ENCODE results near the gene CDC25A.
"Not testable (repeated sequence)": the region's sequence is repeated elsewhere in the genome, so short reads cannot be mapped to it uniquely, and the experiment has no call there.

CDC25A gene

DNA sequence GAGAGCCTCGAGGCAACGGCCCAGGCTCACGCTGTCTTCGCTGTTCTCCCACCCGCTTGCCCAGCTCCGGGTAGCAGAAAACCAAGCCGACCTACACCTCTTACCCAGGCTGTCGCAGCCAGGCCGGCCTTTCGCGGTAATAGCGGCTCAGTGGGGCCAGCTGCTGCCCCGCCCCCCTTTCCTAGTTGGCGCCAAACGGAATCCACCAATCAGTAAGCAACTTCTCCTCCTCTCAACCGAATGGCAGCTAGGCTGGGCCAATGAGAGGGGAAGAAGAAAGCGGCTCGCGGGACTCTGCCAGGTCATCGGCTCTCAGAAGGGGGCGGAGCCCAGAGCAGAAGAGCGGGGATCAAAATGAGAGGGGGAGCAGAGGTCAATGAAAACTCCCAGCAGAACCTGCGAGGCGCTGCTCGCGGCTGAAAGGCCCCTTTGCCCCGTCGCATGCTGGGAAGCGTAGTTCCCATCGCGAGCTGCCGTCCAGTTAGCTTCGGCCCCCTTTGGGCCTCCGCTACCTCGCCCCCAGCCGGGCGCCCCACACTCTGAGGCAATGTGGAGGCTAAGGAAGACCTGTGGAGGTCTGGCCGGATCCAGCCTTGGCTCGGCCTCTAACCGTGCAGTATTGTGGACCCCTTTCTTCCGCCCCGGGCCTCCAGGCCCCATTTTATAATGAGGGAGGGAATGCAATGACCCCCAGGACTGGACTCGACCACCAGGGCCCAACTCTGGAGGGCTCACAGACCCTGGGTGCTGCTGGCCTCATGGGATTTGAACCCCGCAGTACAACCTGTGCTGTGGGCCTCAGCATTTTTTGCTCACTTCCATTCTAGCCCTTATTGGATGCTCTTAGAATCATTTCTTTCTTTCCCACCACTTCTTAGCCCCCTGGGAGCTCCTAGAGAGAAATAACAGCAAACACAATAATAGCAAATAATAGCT is at the start of gene CDC25A:
CDC25A (minus strand) TSS at position 152 of the 936 bp plus-strand sequence. CDS start 470 bp downstream, outside the sequence.
- peak; percentile 99 for FAIRE-seq

DNA sequence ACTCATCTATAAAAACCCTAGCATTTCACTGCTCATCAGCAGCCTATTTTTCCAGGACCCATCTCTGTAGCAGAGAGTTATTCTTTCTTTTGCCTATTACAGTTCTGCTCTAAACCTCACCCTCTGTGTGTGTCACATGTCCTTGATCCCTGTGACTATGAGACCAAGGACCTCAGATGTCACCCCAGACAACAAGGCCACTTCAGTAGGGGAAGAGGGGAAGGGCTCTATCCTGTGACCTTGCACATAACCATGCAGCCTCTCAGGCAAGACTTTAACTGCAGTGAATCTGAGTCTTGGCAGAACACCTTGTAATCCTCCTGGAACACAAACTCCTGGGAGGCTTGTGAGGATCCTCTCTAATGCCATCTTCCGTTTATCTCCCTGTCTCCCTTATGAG is 48.3 kb upstream of the CDC25A start:
- no peak for FAIRE-seq

DNA sequence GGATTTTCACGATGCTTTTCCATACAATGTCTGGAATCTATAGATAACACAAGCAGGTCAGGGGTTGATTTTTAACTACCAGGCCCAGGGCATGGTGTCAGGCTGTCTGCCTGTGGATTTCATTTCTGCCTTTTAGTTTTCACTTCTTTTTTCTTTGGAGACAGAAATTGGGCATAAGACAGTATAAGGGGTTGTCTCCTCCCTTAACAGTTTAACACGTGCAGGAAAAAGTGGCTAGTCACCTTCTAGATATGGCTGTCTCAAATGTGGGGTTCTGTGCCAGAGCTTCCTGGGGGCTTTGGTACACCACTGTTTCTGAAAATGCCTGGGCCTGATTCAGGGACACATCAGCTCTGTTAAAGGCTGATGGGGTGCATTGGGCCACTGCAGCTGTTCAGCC is 45.3 kb upstream of the CDC25A start:
- no peak for FAIRE-seq

DNA sequence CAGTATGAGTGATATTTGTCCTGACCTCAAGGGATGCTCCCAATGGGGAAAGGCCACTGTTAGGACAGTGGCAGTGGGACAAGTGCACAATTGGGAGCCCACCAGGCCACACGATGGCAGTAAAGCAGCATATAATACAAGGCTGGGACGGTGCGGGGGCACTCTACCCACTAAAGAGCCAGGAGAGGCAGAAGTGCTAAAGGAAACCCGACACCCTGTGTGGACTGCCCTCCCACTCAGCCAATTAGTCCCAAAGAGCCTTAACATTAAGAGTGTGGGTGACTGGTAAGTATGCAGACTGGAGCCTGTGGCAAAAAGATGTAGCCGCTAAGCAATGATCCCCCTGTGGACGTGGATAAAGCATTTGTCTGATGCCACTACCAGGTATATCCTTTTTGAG is 44.5 kb upstream of the CDC25A start:
- FAIRE-seq: no peak

GRCh38 chr3:48232232-48232631 is 44.0 kb upstream of the CDC25A start:
- no peak for FAIRE-seq

DNA sequence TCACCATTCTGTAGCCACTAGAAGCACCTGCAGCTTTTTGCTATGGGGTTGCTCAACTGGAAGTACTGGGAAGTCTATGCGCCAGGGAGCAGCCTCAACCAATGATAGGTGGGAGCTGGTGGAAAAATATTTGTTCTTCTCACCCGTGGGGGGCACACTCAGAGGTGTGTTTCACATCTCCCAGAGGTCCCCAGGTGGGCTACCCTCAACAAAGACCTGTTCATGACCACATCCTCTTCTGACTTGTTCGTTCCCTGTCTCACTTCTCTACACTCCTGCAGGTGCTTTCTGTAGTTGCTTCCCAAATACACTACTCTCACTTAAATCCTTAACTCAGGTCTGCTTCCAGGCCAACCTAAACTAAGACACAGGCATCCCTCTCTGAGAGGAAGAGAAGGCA is 38.7 kb upstream of the CDC25A start:
- FAIRE-seq: no peak

DNA sequence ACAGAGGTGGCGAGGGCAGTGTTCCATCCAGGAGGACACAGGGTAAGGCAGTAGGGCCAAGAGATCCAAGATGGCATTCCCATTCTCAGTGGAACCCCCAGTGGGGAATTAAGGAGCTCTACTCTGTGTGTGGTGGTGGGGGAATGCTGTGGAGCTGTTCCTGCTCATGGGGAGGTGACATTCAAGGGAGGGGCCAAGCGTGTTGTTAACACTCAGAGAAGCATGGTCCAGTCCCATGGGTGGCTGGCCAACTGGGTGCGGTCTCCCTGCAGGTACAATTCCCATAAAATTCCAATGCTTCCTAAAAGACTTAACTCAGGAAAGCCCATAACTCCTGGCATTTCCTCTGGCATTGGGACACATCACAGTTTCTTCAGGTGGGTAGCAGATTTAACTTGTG is 37.4 kb upstream of the CDC25A start:
- FAIRE-seq: no peak

GRCh38 chr3:48222616-48223513 is 34.6 kb upstream of the CDC25A start, which contains the start of gene CAMP:
TSS of gene CAMP (plus strand) at chr3:48223495. CDS start at chr3:48223512, 17 bp downstream.
- FAIRE-seq: no peak

DNA sequence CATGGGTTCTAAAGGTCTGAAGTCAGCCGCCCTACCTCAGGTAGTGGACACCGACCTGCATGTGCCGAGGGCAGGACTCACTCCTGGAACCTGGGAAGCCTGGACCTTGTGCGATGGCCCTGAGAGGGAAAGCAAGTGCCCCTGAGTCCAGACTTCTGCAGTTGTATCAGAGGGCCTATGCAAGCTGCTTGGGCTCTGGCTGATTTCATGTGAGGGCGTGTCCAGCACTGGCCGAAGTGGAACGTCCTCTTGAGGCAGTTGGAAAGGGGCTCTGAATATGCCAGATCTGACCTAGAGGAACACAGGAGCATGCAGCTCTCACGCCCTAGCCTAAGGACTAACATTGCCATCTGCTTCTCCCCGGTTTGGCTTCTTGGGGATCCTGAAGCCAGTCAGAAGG is 32.5 kb upstream of the CDC25A start:
- FAIRE-seq: no peak

DNA sequence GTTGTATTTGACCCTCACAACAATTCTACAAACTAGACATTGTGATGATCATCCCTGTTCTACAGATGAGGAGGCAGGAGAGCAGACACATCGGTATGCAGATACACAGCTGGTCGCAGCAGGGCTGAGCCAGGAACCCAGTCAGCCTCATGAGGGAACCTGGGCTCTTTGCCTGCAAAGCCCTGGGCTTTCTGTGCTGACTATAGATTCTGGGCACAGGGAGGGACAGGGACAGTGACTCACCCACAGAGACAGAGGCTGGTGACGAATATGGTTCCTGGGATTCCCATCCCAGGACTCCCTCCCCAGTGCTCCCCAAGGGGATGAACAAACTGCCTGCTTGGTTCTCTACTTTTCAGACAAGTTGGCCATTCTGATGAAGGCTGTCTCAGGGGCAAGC is 31.3 kb upstream of the CDC25A start:
- FAIRE-seq: no peak

GRCh38 chr3:48218537-48218936 is 30.3 kb upstream of the CDC25A start:
- FAIRE-seq: no peak

DNA sequence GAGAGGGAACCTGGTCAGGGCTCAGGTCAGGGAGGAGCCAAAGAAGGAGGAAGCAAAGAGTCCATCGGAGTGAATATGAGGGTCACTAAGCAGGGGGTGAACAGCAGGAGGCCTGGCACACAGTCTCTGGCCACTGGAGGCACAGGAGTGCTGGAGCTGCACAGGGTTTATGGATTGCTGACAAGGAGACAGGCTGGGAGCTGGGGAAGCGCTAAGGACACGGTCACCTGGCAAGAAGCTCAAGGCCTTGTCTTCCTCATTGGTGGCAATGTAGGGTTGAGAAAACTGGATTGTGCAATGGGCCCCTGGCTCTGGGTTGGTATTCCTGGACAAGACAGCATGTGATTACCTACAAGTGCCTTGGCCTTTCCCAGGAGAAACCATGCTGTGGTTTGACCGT is 29.2 kb upstream of the CDC25A start:
- no peak for FAIRE-seq

DNA sequence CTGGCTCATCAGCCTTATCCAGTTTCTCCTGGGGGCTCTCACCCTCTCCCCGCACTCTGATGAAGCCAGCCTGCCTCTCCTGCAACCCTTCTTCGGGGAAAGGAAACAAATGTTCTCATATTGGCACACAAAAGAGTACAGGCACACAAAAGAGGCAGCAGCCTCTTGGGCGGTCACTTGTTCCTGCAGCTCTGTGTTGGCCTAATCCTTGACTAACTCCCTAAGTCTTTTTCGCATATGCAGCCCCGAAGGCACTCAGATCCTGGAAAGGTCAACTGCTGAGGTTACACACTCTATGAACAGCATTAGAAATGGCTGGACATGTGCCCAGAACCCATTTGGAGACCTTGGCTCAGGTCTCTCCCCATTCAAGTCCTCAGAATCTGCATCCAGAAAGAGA is 27.7 kb upstream of the CDC25A start:
- FAIRE-seq: no peak

DNA sequence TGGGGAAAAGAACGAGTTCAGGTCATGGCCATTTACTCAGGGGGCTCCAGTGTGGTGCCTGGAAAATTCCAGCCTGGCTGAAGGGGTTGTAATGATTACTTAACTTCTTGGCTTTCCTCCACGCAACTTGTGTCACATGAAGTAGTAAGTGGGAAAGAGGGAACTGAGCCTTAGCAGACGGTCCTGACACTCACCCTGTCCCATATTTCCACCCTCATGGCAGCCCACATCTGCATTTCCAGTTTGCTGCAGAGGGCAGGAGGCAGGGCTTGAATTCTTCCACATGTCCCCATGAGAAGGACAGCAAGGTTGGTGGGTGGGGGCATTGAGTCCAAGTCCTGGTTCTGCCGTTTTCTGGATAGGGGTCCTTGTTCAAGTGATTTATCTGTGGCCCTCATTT is 27.2 kb upstream of the CDC25A start:
- no peak for FAIRE-seq

GRCh38 chr3:48215019-48215418 is 26.8 kb upstream of the CDC25A start:
- FAIRE-seq: no peak

- no peak for FAIRE-seq
Observed at GRCh38 chr3:48214225-48214624, 26.0 kb upstream of the CDC25A start.

DNA sequence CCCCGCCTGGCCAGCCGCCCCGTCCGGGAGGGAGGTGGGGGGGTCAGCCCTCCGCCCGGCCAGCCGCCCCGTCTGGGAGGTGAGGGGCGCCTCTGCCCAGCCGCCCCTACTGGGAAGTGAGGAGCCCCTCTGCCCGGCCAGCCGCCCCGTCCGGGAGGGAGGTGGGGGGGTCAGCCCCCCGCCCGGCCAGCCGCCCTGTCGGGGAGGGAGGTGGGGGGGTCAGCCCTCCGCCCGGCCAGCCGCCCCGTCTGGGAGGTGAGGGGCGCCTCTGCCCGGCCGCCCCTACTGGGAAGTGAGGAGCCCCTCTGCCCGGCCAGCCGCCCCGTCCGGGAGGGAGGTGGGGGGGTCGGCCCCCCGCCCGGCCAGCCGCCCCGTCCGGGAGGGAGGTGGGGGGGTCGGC is 23.6 kb upstream of the CDC25A start:
- not testable (repeated sequence) for FAIRE-seq

DNA sequence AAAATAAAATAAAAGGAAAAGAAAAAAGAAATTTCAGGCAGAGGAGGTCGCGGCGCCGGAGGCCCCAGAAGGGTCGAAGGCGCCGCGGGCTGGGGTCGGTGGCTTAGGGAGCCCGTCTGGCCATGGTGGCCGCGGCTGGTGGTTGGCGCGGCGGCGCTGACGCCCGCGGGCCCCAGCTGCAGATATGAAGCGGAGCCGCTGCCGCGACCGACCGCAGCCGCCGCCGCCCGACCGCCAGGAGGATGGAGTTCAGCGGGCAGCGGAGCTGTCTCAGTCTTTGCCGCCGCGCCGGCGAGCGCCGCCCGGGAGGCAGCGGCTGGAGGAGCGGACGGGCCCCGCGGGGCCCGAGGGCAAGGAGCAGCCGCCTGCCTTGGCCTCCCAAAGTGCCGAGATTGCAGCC is 22.3 kb upstream of the CDC25A start:
- not testable (repeated sequence) for FAIRE-seq

GRCh38 chr3:48209445-48209844 is 21.2 kb upstream of the CDC25A start:
- FAIRE-seq: no peak

GRCh38 chr3:48208076-48208475 is 19.9 kb upstream of the CDC25A start:
- no peak for FAIRE-seq

GRCh38 chr3:48202632-48203031 is 14.4 kb upstream of the CDC25A start:
- no peak for FAIRE-seq

GRCh38 chr3:48199117-48199516 is 10.9 kb upstream of the CDC25A start:
- no peak for FAIRE-seq

- FAIRE-seq: no peak
Observed at GRCh38 chr3:48196611-48197010, 8.4 kb upstream of the CDC25A start.
